Endothelial cell of umbilical vein (primary cell): ENCODE measurements around the gene DCHS2.

Source experiments
- FOS ChIP-seq: IDR thresholded peaks from 2 replicates; pipeline ENCODE4 v1.6.1; 2011; ENCODE audit warnings: mild to moderate bottlenecking, low read length, moderate library complexity, borderline replicate concordance; ENCODE audit not compliant: insufficient read depth
- POLR2A ChIP-seq: IDR thresholded peaks from 2 replicates; pipeline ENCODE4 v1.6.1; 2012; ENCODE audit warnings: low read depth, mild to moderate bottlenecking, control low read depth, low read length
- POLR2AphosphoS5 ChIP-seq: IDR thresholded peaks from 2 replicates; pipeline ENCODE4 v1.6.1; 2012; ENCODE audit warnings: low read depth, mild to moderate bottlenecking, control low read depth, low read length, moderate library complexity; ENCODE audit not compliant: insufficient read depth
- TF ChIP-seq, protein P1 (sequence below): IDR thresholded peaks from 2 replicates; pipeline ENCODE4 v1.6.1; 2011; ENCODE audit not compliant: insufficient read depth, insufficient read length
- TF ChIP-seq, protein P2 (sequence below), 2 donors: IDR thresholded peaks; 1 replicate in 1 of 2; 2 replicates in 1 of 2; pipeline ENCODE4 v1.5.1; 2011; ENCODE audit warnings: low read length in 2 of 2, mild to moderate bottlenecking in 2 of 2, moderate library complexity in 2 of 2, control low read depth in 1 of 2, inconsistent platforms in 1 of 2, low read depth in 1 of 2; ENCODE audit not compliant: insufficient read depth in 1 of 2; ENCODE audit errors: extremely low read depth in 1 of 2

GRCh38 chr4:154521607-154522006 is 30.0 kb upstream of the DCHS2 start:
- TF ChIP-seq, protein P1, sequence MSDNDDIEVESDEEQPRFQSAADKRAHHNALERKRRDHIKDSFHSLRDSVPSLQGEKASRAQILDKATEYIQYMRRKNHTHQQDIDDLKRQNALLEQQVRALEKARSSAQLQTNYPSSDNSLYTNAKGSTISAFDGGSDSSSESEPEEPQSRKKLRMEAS, result no peak
- TF ChIP-seq, protein P2, sequence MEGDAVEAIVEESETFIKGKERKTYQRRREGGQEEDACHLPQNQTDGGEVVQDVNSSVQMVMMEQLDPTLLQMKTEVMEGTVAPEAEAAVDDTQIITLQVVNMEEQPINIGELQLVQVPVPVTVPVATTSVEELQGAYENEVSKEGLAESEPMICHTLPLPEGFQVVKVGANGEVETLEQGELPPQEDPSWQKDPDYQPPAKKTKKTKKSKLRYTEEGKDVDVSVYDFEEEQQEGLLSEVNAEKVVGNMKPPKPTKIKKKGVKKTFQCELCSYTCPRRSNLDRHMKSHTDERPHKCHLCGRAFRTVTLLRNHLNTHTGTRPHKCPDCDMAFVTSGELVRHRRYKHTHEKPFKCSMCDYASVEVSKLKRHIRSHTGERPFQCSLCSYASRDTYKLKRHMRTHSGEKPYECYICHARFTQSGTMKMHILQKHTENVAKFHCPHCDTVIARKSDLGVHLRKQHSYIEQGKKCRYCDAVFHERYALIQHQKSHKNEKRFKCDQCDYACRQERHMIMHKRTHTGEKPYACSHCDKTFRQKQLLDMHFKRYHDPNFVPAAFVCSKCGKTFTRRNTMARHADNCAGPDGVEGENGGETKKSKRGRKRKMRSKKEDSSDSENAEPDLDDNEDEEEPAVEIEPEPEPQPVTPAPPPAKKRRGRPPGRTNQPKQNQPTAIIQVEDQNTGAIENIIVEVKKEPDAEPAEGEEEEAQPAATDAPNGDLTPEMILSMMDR (IDR thresholded peaks at IDR 0.05; ENCODE audit: extremely low read depth in 1 of 2, insufficient read depth in 1 of 2, low read depth in 1 of 2, low read length in 2 of 2), result no peak
- TF ChIP-seq POLR2A (no peak), POLR2AphosphoS5 (no peak), FOS (no peak)
